NCI-H345 (cell line): ENCODE results near the gene AMFR.

ENCODE experiments used
- DNase-seq: peaks from one replicate; lab custom pipeline; 2025; lab: John Stamatoyannopoulos, UW

The AMFR gene

DNA sequence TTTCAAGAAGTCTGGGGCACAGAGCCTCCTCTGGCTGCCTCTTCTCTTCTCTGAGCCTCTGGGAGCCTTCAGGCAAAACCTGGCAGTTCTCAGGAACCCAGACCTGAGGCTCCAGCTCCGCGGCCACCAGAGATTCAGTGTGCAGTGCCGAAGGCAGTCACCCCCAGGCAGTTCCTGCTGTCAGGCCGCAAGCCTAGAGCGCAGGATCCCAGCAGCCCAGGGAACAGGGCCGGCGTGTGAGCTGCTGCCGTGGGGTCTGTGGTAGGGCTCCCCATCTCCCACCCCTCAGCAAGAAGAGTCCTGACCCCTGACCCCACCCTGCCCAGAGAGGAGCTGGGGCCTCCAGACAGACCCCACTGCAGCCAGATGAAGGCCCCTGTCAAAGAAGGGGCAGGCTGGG, 78.2 kb downstream of the AMFR start:
- DNase-seq: no peak

DNA sequence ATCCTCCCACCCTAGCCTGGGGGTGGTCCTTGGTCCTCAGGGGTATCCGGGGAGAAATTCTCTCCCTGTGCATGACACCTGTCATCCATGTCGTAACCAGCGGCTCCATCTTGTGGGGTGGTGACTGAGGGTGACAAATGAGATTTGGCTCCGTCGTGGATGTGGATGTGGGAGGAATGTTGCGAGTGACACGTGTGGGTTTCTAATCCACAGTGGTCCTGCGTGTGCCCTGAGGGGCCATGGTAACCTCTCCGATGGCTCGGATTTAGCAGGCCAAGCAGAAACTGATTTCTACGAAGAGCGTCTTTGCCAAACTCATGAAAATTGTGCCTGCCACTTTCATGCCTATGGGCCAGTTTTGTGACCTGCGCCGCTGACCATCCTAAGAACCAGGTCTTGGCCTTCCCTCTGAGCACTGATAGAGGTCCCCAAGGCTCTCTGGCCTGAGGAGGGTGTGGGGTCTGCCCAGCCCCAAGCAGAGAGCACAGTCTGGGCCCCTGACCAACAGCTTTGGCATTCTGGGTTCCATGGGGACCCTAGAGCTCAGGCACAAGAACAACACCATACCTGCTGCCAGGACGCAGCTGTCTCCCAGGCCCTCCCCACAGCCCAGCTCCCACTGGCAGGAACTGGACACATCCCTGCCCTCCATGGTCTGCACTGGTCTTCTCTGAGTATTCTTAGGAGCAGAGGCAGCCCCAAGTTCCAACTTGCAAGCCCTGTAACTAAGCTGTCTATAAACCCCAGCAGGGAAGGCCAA, 79.0 kb downstream of the AMFR start:
- DNase-seq: no peak

DNA sequence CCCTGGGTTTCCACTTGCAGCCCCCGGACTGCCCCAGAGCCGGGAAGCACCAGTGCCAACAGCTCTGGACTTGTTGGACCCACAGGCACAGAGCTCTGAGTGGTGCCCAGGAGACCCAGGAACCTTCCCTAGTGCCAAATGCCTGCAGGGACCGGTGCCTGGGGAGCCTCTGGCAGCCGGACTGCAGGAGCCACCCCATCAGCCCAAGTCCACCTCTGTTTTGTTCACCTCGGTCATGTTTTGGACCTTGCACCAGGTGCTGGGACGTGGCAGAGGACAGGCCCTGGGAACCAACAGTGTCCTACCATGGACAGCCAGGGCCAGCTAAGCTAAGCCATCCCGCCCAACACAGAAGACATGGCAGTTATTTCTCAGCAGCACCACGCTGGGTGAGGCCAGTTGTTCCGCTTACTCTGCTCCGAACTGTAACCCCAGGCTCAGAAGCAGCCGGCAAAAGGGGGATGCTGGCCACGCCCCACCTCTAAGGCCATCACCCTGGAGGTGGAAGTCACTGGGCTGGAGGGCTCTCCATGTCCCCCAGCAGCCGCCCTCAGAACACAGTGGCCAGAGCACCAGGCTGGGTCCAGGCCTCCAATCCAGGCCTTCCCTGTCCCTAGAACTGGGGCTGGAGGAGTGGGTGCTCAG, 79.8 kb downstream of the AMFR start:
- no peak for DNase-seq

DNA sequence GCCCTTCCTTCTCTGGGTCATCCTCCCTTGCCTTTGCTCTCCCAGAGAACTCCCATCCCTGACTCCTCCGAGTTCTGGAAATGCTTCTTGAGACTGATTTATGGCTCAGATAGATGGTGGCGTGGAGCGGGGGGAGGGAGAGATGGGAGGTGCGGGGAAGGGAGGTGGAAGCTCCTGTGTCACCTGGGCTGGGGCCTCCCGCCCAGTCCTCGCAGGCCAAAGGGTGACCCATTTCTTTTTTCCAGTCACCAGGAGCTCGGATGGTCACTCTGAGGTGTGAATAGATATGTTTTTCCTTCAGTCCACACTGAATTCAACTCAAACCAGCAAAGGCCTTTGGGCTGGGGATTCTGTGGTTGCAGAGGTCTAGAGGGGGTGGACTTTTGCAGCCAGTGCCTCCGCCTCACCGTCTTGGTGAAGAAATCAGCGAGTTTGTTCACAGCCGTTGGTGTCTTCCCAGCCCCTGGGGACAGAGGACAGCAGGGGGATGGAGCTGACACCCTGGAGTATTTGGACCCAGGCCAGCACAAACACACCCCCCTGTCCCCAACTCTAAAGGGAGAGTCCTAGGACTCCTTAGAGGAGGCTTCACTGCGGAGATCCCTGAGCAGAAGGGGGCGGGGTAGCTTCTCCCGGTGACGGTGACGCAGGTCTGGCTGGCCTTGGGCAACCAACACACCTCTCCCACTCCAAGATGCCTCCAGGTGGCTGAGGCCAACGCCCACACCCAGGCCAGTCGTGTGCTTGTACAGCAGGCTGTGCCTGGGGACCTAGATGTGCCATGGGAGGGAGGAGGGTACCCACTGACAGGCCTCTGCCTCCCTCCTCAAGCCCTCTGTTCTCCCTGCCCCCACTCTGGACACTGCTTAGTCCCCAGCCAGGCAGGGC, 80.6 kb downstream of the AMFR start:
- no peak for DNase-seq

DNA sequence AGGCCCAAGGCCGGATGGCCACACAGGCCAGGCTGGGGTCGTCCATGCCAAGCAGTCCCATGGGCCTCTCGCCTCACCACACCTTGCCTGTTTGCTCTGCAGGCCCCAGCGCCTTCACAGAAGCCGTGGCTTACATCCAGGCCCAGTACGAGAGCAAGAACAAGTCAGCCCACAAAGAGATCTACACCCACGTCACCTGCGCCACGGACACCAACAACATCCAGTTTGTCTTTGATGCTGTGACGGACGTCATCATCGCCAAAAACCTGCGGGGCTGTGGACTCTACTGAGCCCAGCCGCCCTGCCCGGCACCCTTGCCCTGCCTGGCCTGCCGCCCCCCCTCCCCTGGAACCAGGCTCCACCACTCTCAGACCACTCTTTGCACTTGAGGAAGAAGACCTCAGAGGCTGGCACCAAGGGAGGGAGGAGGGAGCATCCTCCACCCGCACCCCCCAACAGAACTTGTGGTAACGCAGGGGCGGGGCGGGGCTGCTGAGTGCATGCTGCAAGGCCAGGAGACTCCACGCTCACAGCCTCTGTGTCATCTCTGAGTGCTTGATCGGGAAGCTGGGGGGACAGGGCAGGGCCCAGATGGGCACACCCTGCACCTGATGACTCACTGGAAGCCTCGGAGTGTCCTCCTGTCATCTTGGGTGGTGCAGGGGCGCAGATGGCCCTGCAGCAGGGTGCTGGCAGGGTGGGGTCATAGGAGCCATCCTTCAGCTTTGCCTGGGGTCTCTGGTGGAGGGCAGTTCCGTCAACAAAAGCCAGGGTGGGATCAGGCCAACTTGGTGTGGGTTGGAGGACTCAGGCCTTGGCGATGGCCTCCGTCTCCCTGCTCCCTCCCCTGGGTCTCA, 81.5 kb downstream of the AMFR start:
- DNase-seq: no peak

DNA sequence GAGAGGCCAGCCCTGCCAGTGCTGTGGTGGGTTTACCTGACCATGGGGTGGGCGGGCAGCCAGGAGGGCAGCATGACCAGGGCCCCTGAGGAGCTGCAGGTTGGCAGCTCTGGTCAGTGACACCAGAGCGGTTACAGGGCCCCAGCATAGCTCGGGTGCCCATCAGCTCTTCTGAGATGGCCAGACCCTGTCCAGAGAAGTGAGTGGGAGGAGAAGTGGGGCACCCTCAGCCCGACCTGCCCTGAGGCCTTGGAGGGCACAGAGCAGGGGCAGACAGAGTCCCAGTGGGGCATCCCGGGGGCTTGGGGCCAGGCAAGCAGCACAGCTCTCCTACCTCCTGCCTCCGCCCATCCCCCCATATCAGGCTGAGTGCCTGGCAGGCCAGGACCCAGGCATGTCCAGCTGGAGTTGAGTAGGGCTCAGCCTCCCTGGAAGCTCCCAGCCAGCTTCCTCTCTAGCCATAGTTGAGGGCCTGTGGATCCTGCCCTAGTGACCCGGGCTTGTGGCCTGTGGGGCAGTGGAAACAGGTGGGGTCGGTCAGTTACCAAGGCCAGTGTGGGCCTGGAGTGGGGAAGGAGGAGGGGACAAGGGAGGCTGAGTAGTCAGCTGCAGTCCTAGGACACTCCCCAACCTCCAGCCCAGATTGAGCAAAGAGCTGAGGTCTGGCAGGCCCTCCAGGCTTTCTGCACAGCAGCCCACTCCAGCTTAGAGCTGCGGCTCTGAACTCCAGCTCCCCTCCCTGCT, 83.5 kb downstream of the AMFR start:
- no peak for DNase-seq

DNA sequence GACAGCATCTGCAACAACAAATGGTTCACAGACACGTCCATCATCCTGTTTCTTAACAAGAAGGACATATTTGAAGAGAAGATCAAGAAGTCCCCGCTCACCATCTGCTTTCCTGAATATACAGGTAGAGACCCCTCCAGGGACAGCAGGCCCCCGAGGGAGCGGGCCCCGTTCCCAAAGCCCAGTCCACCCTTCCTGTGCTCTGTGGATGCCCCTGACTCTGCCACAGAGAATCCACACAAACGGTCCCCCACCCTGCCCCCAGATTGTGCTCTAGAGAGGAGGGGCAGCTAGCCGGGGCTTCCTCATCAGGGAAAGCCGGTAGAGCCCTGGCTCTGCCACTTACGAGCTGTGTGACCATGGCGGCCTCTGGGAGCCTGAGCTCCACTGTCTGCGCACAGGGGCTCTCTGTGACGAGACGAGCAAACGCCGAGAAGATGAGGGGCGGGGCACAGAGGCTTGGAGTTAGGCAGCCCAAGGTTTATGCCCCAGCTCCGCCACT, 84.4 kb downstream of the AMFR start:
- DNase-seq: no peak

DNA sequence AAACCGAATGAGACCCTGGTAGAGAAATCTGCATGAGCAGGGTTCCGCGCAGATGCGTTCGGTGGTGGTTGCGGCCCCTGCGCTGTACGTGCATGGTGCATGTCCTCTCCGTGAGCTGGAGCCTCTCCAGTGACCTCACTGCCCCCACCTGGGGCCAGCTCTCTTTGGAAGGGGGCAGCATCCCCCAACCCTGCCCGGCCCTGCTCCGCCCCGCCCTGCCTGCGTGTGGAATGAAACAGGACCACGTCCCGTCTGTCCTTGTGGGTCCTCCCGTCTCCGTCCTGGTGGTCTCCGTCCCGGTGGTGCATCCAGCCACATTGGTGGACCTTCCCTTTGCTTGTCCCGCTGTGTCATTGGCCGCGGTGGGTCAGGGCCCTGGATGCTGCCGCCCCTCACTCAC, 84.9 kb downstream of the AMFR start:
- DNase-seq: no peak

DNA sequence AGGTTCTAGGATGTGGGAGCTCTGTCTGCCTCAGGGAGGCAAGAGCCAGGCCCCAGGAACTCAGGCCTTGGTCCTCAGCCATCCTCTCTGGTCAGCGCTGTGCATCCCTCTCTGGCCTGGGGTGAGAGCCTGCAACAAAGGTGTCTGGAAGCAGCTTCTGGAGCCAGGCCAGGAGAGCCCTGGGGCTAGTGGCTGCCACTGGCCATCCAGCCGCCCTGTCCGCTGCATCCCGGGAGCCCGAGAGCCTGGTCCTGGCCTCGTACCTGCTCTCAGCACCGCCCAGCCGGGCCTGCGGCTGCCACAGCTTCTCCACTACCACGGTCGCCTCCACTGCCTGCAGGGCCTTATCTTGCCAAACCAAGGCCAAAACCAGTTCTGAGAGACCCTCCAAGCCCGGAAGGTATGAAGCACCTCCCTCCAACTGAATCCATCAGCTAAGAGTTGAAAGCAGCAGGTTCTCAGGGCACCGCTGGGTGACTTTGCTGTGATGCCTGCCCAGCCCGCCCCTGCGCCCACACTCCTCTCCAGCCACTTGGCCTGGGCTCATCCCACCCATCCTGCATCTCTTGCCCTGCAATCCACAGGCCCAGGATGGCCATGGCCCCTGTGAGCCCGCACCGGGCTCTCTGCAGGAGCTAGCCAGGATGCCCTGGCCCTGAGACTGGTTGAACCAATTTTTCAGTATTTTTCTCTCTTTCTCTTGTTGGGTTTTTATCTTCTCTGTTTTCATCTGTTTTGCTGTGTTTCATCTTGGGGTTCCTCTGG, 85.7 kb downstream of the AMFR start:
- no peak for DNase-seq

DNA sequence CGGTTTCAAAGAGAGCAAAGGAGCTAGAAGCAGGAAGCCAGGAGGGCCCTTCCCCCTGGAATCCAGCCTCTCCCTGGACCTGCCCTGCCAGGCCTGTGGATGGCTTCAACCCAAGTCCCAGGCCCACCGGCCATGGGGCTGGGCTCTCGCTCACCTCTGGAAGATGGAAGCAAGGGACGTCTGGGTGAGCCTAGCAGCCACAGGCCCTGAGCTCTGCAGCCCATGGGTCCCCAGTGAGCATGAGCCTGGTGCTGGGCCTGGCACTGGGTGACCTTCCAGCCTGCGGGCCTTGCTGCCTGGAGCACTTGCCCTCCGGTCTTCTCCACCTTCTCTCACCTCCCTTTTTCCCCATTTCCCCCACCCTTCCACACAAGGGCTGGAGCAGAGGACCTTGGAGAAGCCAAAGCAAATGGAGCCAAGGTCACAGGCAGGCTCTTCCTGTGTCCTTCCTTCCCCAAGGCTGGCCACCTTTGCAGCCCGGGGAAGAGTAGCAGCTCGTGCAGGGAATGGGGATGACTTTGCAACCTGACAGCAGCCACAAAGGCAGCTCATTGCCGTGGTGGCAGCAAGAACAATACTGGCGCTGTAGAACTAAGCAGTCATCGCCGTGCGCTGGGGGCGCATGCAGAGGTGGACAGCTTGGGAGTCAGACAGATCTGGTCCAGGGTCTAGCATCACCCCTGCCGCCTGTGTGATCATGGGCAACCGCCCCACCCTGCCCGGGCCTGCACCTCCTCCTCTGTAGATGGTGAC, 86.6 kb downstream of the AMFR start:
- no peak for DNase-seq

DNA sequence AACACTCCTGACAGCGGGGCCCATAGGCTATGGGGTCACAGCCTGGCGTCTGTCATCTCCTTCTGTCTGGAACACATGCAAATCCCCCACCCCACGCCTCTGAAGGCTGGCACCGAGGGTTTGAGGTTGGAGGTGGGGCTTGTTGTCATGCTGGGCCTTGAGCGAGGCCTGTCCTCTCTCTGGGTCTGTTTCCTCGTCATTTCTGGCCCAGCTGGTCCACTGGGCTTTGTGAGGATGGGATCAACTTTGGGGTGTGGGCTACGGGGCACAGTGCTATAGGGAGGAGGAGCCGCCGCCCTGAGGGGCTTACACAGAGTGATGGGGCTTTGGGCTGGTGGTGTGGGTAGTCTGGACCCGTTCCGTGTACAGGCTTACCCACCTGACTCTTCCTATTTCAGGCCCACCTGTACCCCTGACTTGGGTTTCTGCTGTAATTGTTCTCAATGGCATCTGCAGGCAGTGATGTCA, 87.5 kb downstream of the AMFR start:
- DNase-seq: no peak

DNA sequence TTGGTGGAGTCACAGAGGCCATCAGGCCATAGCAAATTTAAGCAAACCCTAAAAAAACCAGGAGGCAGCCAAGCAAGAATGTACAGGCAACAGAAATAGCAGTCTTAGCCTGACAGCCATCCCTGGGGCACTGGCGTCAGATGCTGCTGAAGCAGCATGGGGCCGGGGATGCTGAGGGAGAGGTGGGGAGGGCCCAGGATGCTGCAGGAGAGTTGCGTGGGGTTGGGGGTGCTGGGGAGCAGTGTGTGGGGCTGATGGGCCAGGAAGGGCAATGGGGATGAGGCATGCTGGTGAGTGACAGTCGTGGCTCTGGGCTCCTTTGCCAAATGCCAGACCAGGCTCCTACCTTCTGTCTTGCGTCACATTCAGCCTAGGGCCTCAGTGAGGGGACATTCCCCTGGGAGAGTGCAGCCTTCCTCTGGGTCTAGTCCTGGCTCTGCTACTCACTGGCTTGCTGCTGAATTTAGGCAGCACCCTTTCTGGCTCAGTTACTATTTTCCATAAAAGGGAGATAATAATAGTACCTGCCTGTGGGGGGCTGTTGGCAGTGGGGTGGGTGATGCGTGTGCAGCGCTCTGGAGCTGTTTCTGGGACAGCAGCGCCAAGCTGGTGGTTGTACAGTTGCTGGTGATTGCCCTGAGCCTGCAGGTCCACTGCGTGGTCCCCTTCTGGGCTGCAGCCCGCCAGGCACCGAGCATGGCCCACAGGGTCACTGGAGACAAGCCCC, 88.1 kb downstream of the AMFR start:
- no peak for DNase-seq

DNA sequence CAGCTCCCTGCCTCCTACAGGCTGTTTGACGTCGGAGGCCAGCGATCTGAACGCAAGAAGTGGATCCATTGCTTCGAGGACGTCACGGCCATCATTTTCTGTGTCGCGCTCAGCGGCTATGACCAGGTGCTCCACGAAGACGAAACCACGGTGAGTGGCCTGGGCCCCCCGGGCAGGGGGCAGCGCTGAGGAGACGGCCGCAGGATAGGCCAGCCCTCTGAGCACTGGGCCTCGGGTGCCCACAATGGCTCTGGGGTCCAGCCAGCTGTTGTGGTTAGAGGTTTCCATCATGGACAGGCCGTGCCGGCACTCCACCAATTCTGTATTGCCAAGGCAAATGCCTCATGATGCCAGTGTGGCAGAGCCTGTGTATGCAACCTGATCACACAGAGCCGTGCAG, 88.6 kb downstream of the AMFR start:
- DNase-seq: no peak

DNA sequence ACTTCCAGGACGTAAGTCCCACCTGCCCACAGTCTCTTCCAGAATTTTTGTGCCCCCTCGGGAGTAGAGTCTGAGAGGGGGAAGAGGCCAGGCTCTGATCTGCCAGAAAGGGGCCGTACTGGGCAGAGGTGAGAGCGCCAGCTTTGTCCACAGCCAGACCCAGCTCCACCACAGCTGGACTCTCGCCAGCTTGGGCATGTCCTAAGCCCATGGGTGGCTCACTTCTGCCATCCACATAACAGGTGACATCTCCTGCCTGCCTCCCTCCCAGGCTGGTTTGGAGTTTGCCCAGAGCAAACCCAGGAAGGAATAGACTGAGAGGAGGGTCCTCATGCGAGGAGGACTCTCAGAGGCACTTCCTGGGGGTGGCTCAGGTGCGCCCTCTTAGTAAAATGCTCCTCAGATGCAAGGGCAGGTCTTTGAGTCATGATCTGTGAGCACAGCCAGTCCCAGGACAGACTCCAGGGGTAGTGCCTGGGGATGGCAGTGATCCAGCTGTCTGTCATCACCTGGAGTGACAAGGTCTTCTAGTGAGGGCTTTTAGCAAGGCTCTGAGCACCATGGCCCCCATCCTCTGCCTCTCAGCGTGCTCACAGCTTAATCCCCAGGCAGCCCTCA, 89.2 kb downstream of the AMFR start:
- DNase-seq: no peak

DNA sequence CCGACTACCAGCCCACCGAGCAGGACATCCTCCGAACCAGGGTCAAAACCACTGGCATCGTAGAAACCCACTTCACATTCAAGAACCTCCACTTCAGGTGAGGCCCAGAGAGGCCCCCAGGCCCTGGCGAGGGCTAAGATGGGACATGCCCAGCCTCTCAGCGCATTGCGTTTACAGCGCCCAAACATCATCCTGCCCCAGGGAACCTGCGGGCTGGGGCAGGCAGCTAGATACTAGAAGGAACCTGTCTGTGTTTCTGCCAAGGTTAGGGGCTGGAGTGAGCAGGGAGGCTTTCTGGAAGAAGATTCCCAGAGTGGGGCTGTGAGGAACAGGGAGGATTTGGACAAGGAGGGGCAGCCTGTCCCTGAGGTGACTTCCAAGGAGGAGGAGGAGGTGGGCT, 90.6 kb downstream of the AMFR start:
- DNase-seq: no peak

DNA sequence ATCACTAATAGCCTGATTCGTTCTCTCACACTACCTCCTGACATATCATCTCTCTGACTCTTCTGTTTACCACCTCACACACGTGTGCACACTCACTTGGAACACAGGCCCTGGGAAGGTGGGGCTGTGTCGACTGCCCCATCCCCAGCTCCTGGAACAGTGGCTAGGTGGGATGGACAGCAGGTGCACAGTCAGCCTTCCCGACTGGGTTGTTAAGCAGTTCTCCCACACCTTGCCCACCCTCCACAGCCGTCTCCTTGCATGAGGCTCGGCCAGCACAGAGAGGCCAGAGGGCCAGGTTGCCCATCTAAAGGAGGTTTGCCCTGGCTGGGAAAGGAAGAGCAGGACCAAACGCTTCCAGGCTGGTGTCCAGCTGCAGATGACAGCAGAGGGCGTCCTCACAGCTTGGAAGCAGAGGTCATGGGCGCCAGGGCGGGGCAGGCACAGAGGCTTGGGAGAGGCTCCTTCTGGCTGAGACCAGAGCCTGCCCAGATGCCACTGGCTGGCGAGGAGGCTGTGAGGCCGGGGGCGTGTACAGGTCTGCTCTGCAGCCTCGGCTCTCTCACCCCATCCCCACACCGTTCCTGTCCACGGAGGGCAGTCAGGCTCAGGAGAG, 92.8 kb downstream of the AMFR start:
- no peak for DNase-seq

DNA sequence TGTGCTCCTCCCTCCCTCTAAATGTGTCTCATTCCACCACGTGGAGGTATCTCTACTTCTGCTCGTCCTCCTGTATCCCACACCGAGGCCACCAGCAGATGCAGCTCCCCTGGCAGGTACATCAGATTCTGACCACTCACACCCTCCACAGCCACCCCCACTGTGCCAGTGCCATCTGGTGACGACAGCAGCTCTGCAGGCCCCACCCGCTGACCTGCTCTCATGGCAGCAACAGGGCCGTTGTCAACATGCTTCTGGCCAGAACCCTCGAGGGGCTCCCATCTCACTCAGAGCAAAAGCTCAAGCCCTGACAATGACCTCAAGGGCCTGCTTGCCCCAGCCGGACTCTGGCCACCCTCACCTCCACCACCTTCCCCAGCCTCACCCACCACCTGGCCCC, 93.4 kb downstream of the AMFR start:
- no peak for DNase-seq

DNA sequence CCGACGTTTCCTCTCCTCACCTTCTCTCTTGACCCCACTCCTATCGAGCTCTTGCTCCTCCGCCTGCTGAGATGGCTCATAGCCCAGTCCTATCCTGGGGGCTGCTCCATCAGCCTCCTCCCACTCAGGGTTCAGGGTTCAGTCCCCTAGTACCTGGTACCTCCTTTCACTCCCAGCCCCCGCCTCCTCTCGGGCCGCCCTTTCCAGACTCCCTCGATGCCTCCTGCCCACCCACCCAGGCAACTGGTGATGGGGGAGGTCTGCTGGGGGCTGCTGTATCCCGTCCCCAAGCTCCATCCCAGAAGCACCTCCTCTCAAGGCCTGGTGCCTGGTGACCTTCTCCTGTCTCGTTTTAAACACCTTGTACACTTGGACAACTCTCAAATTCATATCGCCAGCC, 93.9 kb downstream of the AMFR start:
- DNase-seq: no peak
